ENCODE results near the gene FCMR. TPM values are rescaled to one million over a fixed set of nuclear protein-coding genes. Genes with fewer than 3 reads are reported as not detected.
A peak's percentile ranks its signal among the peaks of the same experiment; 100 is the strongest.

Gene FCMR
- total RNA-seq, 1 donor from 2014 or later = 146 TPM

DNA sequence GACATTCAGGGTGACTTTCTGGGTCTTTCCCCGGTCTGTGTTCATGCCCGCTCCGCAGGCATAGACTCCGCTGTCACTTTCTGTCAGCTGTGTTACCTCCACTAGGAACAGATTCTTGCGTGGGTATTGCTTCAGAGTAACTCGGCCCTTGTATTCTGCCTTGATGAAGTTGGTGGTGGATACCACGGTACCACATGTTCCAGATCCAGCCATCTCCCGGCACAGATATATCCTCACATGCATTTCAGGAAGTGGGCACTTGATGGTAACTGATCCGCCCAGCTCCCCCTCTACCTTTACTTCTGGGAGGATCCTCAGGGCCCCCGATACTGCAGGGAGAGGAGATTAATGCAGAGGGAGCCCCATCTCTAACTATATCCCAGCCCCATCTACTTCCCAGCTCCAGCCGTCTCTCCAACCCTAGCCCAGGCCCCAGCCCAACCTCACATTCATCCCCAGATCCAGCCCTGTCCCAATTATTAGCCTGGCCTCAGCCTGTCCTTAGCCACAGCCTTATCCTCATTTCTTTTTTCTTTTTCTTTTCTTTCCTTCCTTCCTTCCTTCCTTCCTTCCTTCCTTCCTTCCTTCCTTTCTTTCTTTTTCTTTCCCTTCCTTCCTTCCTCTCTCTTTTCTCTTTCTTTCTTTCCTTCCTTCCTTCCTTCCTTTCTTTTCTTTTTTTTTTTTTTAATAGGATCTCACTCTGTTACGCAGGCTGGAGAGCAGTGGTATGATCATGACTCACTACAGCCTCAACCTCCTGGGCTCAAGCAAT lies 7.8 kb downstream of the FCMR start:
- peaks cover 85% of the 10 kb centered on the region for H3K36me3 Mint-ChIP-seq (ENCODE audit: low read depth)
- intact Hi-C loops (cut with micrococcal nuclease) = loop anchor here (2.0 to 5.0 kb wide), 2 partner anchors 57 to 302 kb away; partner anchors contain the start of gene EIF2D
- peaks cover 93% of the 10 kb centered on the region for H3K4me1 Mint-ChIP-seq
- DNase-seq = no peak
- no peaks in the 10 kb centered on the region for H3K27me3 Mint-ChIP-seq
- no peaks in the 10 kb centered on the region for H3K9me3 Mint-ChIP-seq
- ChIA-PET CTCF (interaction anchor here (1.2 to 9.7 kb wide), 8 partner anchors 18 to 254 kb away, joined by 3 to 383 read pairs (median 51); partner anchors contain the start of gene IL20), POLR2A (interaction anchor here (0.8 to 12.0 kb wide), 3 partner anchors 8 to 15 kb away, joined by 3 to 267 read pairs (median 48); partner anchors contain the start of gene FCMR)
- no peak overlapping the region for H3K4me3 Mint-ChIP-seq
- TF ChIP-seq, protein P1, sequence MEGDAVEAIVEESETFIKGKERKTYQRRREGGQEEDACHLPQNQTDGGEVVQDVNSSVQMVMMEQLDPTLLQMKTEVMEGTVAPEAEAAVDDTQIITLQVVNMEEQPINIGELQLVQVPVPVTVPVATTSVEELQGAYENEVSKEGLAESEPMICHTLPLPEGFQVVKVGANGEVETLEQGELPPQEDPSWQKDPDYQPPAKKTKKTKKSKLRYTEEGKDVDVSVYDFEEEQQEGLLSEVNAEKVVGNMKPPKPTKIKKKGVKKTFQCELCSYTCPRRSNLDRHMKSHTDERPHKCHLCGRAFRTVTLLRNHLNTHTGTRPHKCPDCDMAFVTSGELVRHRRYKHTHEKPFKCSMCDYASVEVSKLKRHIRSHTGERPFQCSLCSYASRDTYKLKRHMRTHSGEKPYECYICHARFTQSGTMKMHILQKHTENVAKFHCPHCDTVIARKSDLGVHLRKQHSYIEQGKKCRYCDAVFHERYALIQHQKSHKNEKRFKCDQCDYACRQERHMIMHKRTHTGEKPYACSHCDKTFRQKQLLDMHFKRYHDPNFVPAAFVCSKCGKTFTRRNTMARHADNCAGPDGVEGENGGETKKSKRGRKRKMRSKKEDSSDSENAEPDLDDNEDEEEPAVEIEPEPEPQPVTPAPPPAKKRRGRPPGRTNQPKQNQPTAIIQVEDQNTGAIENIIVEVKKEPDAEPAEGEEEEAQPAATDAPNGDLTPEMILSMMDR (IDR thresholded peaks at IDR 0.05) = no peak
- no peak for ATAC-seq (ENCODE audit: low read depth)
- no peak overlapping the region for H3K27ac Mint-ChIP-seq

DNA sequence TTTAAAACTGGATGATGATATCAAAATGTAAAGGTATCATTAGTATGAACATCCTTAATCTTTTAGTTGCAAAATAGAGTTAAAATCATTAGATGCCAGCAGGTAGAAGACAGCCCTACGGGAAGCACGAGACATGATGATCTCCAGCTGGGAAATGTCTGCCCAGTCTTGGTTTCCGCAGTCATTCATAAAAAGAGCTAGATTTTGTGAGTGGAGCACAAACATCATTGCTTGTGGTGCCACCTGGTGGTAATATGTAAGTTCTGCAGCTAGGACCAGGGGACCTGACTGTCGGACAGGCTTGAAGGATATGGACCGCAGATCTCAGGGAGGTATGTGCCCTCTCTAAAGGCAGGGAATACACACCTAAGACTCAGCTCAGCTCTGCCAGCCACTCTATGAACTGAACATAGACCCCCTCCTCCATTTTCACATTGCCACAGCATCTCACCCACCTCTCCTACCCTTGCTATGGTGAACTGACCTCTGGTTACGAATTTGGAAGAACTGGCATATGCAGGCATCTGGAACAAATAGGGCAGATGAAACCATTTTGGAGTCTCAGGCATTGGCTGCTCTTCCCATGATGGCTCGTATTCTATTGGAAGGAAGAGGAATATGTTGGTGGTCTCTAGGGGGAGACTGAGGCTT lies 9.2 kb downstream of the FCMR start:
- peak overlapping the region; percentile 42 for H3K4me3 Mint-ChIP-seq
- no peaks in the 10 kb centered on the region for H3K27me3 Mint-ChIP-seq
- H3K27ac Mint-ChIP-seq = no peak overlapping the region
- ATAC-seq (ENCODE audit: low read depth) = peak; percentile 54
- DNase-seq = no peak
- CTCF ChIA-PET = interaction anchor here (0.5 to 9.7 kb wide), 41 partner anchors 9 to 417 kb away, joined by 3 to 383 read pairs (median 6); partner anchors contain the start of genes DYRK3, FCMR, IL19 and IL20
- H3K9me3 Mint-ChIP-seq = no peaks in the 10 kb centered on the region
- POLR2A ChIA-PET = interaction anchor here (0.9 to 12.0 kb wide), 7 partner anchors 10 to 277 kb away, joined by 3 to 267 read pairs (median 4); partner anchors contain the start of genes DYRK3, FCMR and MAPKAPK2
- peaks cover 93% of the 10 kb centered on the region for H3K4me1 Mint-ChIP-seq
- peaks cover 89% of the 10 kb centered on the region for H3K36me3 Mint-ChIP-seq (ENCODE audit: low read depth)
- TF ChIP-seq, protein P1 (IDR thresholded peaks at IDR 0.05) = peak; percentile 72
- intact Hi-C loops (cut with micrococcal nuclease) = loop anchor here (1.0 to 5.0 kb wide), 7 partner anchors 13 to 300 kb away; partner anchors contain the start of gene EIF2D

DNA sequence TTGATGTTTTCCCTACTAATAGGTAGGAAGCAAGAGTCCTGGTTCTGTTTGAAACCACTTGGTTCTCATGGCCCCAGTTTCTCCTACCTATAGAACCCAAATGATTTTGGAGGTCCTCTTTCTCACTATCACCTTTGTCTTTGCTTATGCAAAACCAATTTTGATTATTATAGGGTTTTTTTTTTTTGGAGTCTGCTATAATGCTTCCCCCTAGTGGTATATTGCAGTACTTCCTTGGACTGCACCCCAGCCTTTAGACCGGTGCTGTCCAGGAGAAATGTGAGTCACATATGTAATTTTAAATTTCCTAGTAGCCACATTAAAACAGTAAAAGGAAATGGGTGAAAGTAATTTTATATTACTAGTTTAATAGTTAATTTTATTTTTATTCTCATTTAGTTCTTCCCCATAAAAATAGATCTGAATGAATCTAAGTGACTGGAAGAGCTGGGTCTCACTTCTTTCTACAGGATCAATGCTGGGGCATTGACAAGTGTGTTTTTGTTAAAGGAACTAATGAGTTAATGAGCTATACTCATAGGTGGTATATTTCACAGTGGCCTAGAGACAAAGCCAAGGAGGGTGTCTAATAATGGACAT lies 10.6 kb downstream of the FCMR start:
- peak; percentile 60 for ATAC-seq (ENCODE audit: low read depth)

DNA sequence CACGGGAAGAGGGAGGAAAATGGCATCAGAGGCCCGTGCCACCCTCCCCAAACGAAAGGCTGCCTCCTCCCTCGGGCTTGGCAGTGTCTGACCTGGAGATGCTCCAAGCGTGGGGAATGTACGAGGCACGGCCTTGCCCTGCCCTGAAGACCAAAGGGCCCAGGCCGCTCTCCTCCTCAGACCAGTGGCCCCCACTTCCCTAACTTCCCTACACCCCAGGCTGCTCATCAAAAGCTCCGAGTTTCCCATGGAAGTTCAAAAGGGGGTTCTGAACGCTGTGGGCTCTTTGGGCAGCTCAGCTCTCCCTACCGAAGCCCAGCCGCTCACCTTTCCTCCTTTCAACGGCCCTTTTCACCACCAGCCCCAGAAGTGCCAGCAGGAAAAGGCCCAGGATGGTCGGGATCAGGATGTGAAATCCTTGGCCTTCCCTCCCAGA lies 11.8 kb downstream of the FCMR start:
- intact Hi-C loops (cut with micrococcal nuclease) = loop anchor here (5.0 kb wide), 2 partner anchors 118 to 298 kb away; partner anchors contain the start of gene EIF2D
- H3K4me1 Mint-ChIP-seq = peaks cover 92% of the 10 kb centered on the region
- DNase-seq (no peak), ATAC-seq (ENCODE audit: low read depth) (no peak)
- CTCF ChIA-PET = interaction anchor here (0.7 to 2.4 kb wide), 20 partner anchors 9 to 279 kb away, joined by 3 to 31 read pairs (median 8); partner anchors contain the start of genes DYRK3 and FCMR
- H3K27me3 Mint-ChIP-seq = no peaks in the 10 kb centered on the region
- TF ChIP-seq, protein P1 (IDR thresholded peaks at IDR 0.05) = no peak
- H3K4me3 Mint-ChIP-seq = peak overlapping the region; percentile 46
- peaks cover 87% of the 10 kb centered on the region for H3K36me3 Mint-ChIP-seq (ENCODE audit: low read depth)
- H3K9me3 Mint-ChIP-seq = no peaks in the 10 kb centered on the region
- POLR2A ChIA-PET = interaction anchor here (1.1 to 5.8 kb wide), 10 partner anchors 8 to 183 kb away, joined by 3 to 51 read pairs (median 6); partner anchors contain the start of gene FCMR
- peak overlapping the region; percentile 66 for H3K27ac Mint-ChIP-seq

More for the DNA sequence above, 10.6 kb downstream of the FCMR start:
- CTCF ChIA-PET = interaction anchor here (0.6 to 9.7 kb wide), 28 partner anchors 8 to 366 kb away, joined by 3 to 383 read pairs (median 8); partner anchors contain the start of genes DYRK3, FCMR, IL20 and IL24
- POLR2A ChIA-PET = interaction anchor here (0.7 to 12.0 kb wide), 3 partner anchors 11 to 411 kb away, joined by 4 to 267 read pairs (median 48); partner anchors contain the start of gene FCMR
- TF ChIP-seq, protein P1 (IDR thresholded peaks at IDR 0.05) = peak; percentile 68
- peaks cover 92% of the 10 kb centered on the region for H3K4me1 Mint-ChIP-seq
- no peaks in the 10 kb centered on the region for H3K27me3 Mint-ChIP-seq
- intact Hi-C loops (cut with micrococcal nuclease) = loop anchor here (1.0 to 5.0 kb wide), 5 partner anchors 46 to 299 kb away; partner anchors contain the start of genes EIF2D and IL20
- H3K9me3 Mint-ChIP-seq = no peaks in the 10 kb centered on the region
- H3K4me3 Mint-ChIP-seq = peak overlapping the region; percentile 17
- peak overlapping the region; percentile 33 for H3K27ac Mint-ChIP-seq
- no peak for DNase-seq
- H3K36me3 Mint-ChIP-seq (ENCODE audit: low read depth) = peaks cover 87% of the 10 kb centered on the region
